Upper lobe of left lung (tissue), 4 donors: ENCODE results near the gene NDUFB5.

Source experiments
- EP300 ChIP-seq, 4 donors: sonication (generic); formaldehyde crosslinking; IDR thresholded peaks; one replicate each; pipeline ENCODE4 v1.5.1; 2017; ENCODE audit warnings: antibody characterized with exemption in 4 of 4, control low read depth in 2 of 4
- POLR2A ChIP-seq, 4 donors: fragments of 450-650 bp; IDR thresholded peaks; one replicate each; pipeline ENCODE4 v1.5.1; 2016 to 2017; ENCODE audit warnings: antibody characterized with exemption in 4 of 4, mild to moderate bottlenecking in 2 of 4
- POLR2AphosphoS5 ChIP-seq, 2 donors: sonication (generic); formaldehyde crosslinking; IDR thresholded peaks; one replicate each; pipeline ENCODE4 v1.5.1; 2017; ENCODE audit warnings: antibody characterized with exemption in 2 of 2
- TF ChIP-seq, protein P1 (sequence below), 6 experiments: fragments of 450-650 bp in 4 of 6; fragments of 200-600 bp in 2 of 6; sonication (generic) in 2 of 6; IDR thresholded peaks; one replicate each; pipeline ENCODE4 v1.5.1; 2016 to 2019; ENCODE audit warnings: antibody characterized with exemption in 6 of 6

DNA sequence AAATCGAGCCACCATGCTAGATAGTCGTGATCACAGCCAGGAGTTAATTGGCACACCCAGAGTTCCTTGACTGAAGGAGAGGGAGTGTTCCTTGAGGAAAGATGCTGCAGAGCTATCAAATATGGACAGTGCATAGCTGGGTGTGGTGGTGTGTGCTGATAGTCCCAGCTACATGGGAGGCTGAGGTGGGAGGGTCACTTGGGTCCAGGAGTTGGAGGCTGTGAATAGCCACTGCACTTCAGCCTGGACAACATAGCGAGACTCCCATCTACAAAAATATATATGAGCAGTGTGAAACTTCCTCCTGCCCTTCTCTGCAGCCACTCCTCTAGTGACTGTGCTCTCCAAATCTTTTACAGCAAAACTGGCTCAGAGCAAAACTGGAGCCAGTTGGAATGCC is 38.3 kb downstream of the NDUFB5 start:
- TF ChIP-seq, protein P1, sequence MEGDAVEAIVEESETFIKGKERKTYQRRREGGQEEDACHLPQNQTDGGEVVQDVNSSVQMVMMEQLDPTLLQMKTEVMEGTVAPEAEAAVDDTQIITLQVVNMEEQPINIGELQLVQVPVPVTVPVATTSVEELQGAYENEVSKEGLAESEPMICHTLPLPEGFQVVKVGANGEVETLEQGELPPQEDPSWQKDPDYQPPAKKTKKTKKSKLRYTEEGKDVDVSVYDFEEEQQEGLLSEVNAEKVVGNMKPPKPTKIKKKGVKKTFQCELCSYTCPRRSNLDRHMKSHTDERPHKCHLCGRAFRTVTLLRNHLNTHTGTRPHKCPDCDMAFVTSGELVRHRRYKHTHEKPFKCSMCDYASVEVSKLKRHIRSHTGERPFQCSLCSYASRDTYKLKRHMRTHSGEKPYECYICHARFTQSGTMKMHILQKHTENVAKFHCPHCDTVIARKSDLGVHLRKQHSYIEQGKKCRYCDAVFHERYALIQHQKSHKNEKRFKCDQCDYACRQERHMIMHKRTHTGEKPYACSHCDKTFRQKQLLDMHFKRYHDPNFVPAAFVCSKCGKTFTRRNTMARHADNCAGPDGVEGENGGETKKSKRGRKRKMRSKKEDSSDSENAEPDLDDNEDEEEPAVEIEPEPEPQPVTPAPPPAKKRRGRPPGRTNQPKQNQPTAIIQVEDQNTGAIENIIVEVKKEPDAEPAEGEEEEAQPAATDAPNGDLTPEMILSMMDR (IDR thresholded peaks at IDR 0.05): no peak
- TF ChIP-seq POLR2AphosphoS5 (IDR thresholded peaks at IDR 0.05) (no peak), EP300 (IDR thresholded peaks at IDR 0.05) (no peak), POLR2A (IDR thresholded peaks at IDR 0.05) (no peak)
